ENCODE results near the gene KRTAP19-6. TPM values are rescaled to one million over a fixed set of nuclear protein-coding genes. Genes with fewer than 3 reads are reported as not detected.

KRTAP19-6 gene, protein sequence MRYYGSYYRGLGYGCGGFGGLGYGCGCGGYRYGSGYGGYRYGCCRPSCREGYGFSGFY
- not detected in 2 replicates for total RNA-seq

DNA sequence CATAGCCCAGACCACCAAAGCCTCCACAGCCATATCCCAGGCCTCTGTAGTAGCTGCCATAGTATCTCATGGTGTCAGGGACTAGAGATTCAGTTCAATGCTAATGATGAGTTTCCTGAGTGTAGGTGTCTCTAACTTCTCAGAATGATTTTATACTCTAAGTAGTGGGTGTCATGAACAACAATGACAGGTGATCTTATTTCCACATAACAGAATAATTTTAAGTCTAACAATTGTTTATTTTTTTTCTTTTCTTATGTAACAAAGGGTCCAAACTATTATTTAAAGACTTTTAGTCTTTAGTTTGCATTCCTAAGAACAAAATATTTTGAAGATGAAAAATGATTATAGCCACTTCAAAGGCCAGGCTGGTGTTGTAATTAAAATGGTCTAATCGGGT is at the start of gene KRTAP19-6:
TSS of gene KRTAP19-6 (minus strand) at position 101 of the 400 bp plus-strand sequence. CDS start at position 70, 31 bp downstream.

DNA sequence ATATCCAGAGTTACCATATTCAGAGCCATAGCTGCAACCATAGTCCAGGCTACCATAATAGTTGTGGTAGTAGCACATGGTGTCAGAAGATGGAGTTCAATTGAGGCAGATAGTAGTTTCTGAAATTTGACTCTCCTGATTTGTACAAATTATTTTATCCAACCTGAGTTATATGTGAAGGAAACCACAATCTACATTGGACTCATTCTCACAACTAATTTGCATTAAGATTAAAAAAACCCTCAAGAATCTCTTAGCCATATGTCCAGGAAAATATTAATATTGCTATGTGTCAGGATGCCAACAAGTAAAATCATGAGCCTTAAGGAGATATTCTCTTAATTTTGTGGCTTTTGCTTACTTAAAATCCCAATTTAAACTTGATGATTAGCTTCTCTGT is 48.6 kb upstream of the KRTAP19-6 start, which contains the start of gene KRTAP22-2:
TSS of gene KRTAP22-2 (minus strand) at position 101 of the 400 bp plus-strand sequence.

DNA sequence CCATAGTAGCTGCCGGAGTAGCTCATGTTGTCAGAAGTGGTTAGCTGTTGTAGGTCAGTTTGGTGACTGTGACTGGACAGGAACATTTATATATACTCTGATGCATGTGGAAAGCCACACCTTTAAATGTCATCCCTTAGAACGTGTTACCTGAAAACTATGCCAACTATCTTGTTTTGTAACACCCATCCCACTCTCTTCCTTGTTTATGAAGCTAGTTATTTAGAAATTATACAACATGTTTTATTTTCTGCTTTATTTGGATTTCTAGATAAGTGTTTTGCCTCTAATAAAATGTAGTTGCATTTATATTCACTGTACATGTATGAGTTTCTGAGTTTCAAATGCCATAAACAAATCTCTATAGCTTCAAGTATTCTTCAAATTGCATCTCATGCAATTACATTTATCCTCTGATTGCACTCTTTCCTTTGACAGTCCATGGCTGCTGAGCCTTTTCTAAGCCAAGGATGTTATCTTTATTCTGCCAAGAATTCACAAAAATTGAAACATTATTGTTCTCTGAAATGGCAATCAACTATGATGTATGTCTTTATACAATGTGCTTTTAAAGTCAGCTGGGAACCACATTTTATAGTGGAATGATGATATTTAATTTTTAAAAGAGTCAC is 19.7 kb upstream of the KRTAP19-6 start, which contains the start of gene KRTAP19-7:
TSS of gene KRTAP19-7 (minus strand) at position 51 of the 632 bp plus-strand sequence. CDS start at position 26, 25 bp downstream.

DNA sequence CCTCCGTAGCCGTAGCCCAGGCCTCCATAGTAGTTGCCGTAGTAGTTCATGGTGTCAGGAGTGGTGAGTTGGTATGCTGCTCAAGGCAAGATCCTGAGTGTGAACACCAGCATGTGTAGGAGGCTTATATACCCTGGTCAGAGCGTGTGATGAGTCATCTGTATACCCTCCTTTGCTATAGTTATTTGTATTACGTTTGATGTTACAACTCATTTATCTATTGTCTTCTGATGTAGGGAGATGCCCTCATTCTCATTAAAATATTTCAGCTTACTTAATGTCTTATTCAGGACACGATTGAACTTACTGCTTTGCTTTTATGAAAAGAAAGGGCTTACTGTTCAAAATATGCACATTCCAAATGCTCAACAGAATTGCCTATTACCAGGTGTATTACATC is 39.6 kb downstream of the KRTAP19-6 start, which contains the start of gene KRTAP19-5:
TSS of gene KRTAP19-5 (minus strand) at position 101 of the 400 bp plus-strand sequence. CDS start at position 50, 51 bp downstream.

DNA sequence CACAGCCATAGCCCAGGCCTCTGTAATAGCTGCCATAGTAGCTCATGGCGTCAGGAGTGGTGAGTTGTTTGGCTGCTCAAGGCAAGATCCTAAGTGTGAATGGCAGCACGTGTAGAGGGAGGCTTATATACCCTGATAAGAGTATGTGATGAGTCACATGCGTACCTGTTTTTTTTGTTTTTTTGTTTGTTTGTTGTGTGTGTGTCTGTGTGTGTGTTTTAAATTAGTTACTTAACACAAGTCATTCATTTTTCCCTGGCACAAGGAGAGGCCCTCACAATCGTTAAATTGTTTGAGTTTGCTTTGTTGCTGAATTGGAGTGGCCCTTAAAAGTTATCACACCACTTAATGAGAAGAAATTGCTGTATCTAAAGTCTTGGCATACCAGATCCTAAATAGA is 44.6 kb downstream of the KRTAP19-6 start, which contains the start of gene KRTAP19-4:
TSS of gene KRTAP19-4 (minus strand) at position 101 of the 400 bp plus-strand sequence. CDS start at position 46, 55 bp downstream.

DNA sequence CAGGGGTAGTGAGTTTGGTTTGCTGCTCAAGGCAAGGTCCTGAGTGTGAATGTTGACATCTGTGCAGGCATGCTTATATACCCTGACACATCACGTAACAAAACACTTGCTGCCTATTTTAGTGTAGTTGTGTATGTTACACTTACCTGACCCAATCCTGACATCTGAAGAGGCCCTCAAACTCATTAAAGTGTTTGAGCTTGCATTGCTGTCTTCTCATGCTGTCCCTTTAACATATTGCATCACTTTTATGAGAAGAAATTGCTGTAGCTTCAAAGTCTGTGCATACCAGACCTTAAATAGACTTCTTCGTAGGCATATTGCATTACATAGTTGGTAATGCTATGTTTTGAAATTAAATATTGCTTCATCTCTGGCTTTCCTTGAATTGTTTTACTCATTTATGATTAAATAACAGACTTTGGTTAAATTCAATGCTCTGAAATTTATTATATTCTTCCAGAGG is 49.7 kb downstream of the KRTAP19-6 start, which contains the start of gene KRTAP19-3:
TSS of gene KRTAP19-3 (minus strand) at position 51 of the 466 bp plus-strand sequence. CDS start 56 bp downstream, outside the sequence.

Other genes starting within 250 kb of the KRTAP19-6 start
- gene KRTAP26-1, start 221.5 kb downstream of the KRTAP19-6 start, total RNA-seq: not detected in 2 replicates
- gene KRTAP27-1, start 204.2 kb downstream of the KRTAP19-6 start, total RNA-seq: not detected in 2 replicates
- gene KRTAP23-1, start 193.3 kb downstream of the KRTAP19-6 start, total RNA-seq: not detected in 2 replicates
- not detected in 2 replicates for gene KRTAP13-2, start 169.6 kb downstream of the KRTAP19-6 start, total RNA-seq
- not detected in 2 replicates for gene KRTAP13-1, start 145.8 kb downstream of the KRTAP19-6 start, total RNA-seq
- not detected in 2 replicates for gene KRTAP13-3, start 115.9 kb downstream of the KRTAP19-6 start, total RNA-seq
- gene KRTAP13-4, start 111.6 kb downstream of the KRTAP19-6 start, total RNA-seq: not detected in 2 replicates
- not detected in 2 replicates for gene KRTAP15-1, start 101.6 kb downstream of the KRTAP19-6 start, total RNA-seq
- not detected in 2 replicates for gene KRTAP19-1, start 61.5 kb downstream of the KRTAP19-6 start, total RNA-seq
- gene KRTAP19-2, start 54.4 kb downstream of the KRTAP19-6 start, total RNA-seq: not detected in 2 replicates
- gene KRTAP19-3, start 49.9 kb downstream of the KRTAP19-6 start, total RNA-seq: not detected in 2 replicates
- not detected in 2 replicates for gene KRTAP19-4, start 44.7 kb downstream of the KRTAP19-6 start, total RNA-seq
- not detected in 2 replicates for gene KRTAP19-5, start 39.7 kb downstream of the KRTAP19-6 start, total RNA-seq
- gene KRTAP19-7, start 19.4 kb upstream of the KRTAP19-6 start, total RNA-seq: not detected in 2 replicates
- not detected in 2 replicates for gene KRTAP22-2, start 48.5 kb upstream of the KRTAP19-6 start, total RNA-seq
- gene KRTAP6-3, start 50.6 kb upstream of the KRTAP19-6 start, total RNA-seq: not detected in 2 replicates
- gene KRTAP6-2, start 57.0 kb upstream of the KRTAP19-6 start, total RNA-seq: not detected in 2 replicates
- gene KRTAP22-1, start 59.2 kb upstream of the KRTAP19-6 start, total RNA-seq: not detected in 2 replicates
- gene KRTAP6-1, start 72.1 kb upstream of the KRTAP19-6 start, total RNA-seq: not detected in 2 replicates
- not detected in 2 replicates for gene KRTAP20-1, start 74.6 kb upstream of the KRTAP19-6 start, total RNA-seq
- gene KRTAP20-4, start 78.8 kb upstream of the KRTAP19-6 start, total RNA-seq: not detected in 2 replicates
- gene KRTAP20-2, start 93.3 kb upstream of the KRTAP19-6 start, total RNA-seq: not detected in 2 replicates
- gene KRTAP20-3, start 101.0 kb upstream of the KRTAP19-6 start, total RNA-seq: not detected in 2 replicates
- gene KRTAP21-3, start 176.9 kb upstream of the KRTAP19-6 start, total RNA-seq: not detected in 2 replicates
- gene KRTAP21-2, start 205.4 kb upstream of the KRTAP19-6 start, total RNA-seq: not detected in 2 replicates
- not detected in 2 replicates for gene KRTAP21-1, start 213.6 kb upstream of the KRTAP19-6 start, total RNA-seq

Measured in endothelial cell of coronary artery (primary cell).